NCI-H2171 treated with DMSO at 0.1 percent for 48 hours (cell line): ENCODE data around the gene PCSK7.
"Not testable (repeated sequence)": the region's sequence is repeated elsewhere in the genome, so short reads cannot be mapped to it uniquely, and the experiment has no call there.

ENCODE experiments used
- DNase-seq: peaks from one replicate; lab custom pipeline; 2025; lab: John Stamatoyannopoulos, UW

Gene PCSK7

DNA sequence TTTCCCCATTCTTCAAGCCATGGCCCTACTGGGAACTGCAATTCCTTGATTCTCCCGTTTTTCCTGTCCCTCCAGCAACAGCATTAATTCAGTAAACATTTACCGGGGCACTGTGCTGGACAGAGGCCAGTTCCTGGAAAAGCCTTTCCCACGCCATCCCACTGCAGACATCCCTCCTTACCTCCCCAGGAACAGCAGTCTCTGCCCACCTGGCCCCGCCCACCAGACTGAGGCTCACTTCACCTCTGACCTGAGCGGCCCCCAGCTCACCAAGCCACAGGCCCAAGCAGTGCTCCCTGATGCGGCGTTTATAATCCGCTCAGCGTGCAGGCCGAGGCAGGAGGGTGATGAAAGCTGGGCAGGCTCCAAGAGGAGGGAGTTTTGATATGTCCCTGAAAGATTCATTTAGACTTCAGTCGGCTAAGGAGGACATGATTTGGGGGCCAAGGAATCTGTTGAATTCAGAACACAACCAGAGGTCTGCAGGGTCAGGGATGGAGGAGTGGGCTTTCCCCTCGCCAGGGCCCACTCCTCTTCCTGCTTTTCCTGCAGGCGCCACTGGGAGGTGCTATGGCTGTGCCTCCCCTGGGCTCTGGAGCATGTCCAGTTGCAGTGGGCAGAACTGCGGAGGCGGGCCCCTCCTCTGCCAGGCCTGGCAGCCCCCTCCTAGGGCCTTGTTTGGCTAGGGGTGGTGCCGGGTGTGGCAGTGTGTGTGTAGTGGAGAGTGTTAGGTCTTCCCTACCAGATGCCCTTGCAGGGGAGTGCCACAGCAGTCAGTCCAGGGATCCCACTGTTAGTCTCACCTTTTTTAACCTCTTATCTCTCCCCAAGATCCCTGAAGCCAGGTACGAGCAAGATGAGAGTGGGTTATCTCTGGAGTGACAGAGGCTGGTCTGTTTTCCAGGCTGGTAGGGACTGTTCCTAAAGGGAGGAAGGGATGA lies 34.1 kb downstream of the PCSK7 start:
- no peak for DNase-seq

- DNase-seq: no peak
Observed at GRCh38 chr11:117197006-117197405, 34.9 kb downstream of the PCSK7 start.

- no peak for DNase-seq
Observed at GRCh38 chr11:117195761-117196160, 36.1 kb downstream of the PCSK7 start.

DNA sequence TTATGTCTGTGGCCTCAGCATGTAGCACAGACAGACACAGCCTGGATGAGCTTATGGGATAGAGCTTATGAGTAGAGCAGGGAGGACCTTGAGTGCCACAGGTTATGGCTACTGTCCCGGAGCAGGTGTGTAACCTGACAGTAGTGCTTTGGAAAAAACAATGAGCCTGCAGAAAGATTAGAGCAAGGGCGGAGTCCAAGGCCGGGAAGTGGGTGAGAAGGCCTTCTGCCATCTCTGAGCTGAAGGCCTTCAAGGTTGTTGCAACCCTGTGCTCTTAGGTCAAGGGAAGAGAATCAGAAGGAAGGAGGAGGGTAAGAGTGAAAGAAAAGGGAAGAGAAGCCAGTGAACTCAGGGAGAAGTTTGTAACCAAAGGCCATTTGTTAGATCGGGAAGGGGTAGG lies 36.6 kb downstream of the PCSK7 start:
- no peak for DNase-seq

DNA sequence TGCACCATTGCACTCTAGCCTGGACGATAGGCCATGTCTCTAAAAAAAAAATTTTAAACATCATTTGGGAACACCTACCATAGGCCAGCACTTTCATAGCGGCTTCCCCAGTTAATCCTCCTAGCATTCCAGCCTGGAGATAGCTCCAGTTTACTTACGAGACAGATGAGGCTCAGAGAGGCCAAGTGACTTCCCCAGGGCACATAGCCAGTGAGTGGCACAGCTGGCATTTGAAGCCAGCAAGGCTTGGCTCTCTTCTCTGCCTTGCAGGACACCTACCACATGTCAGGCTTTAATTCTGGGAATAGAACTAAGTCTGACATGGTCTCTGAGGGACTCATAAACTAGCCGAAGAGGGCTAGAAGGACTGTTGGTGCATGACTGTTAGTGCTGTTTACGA lies 37.6 kb downstream of the PCSK7 start:
- DNase-seq: no peak

DNA sequence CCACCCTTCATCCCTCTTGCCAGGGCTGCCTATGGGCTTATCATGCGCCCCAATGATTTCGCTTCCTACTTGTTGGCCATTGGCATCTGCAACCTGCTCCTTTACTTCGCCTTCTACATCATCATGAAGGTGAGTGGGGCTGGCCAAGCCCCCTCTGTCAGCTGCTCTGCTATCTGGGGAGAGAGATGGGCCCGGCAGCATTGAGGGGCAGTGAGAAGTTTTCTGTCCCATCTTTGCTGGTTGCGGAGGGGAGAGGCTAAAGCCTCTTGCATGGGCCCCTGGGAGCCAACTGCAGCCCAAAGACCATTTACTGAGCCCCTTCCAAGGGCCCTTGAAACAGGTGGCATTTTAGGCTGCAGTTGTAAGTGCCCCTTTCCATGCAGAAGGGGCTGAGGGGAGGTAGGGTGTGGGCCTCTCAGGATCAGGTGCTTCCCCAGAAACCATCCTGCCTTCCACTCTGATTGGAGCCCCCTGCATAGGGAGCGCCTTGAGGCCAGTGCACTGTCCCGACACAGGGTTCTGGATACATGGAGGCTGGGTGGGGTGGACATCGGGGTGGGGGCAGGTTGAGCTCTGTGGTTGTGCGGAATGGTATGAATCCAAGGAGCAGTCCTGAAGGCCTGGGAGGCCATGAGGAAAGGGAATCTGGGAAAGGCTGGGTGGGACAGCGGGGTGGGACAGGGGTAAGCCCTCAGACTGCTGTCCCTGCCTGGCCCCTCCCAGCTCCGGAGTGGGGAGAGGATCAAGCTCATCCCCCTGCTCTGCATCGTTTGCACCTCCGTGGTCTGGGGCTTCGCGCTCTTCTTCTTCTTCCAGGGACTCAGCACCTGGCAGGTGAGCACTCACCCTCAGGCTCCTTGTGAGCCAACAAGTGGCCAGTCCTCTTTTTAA lies 38.5 kb downstream of the PCSK7 start:
- DNase-seq: no peak

GRCh38 chr11:117192401-117192875 lies 39.4 kb downstream of the PCSK7 start:
- no peak for DNase-seq

- no peak for DNase-seq
Observed at GRCh38 chr11:117191680-117192400, 40.0 kb downstream of the PCSK7 start.

DNA sequence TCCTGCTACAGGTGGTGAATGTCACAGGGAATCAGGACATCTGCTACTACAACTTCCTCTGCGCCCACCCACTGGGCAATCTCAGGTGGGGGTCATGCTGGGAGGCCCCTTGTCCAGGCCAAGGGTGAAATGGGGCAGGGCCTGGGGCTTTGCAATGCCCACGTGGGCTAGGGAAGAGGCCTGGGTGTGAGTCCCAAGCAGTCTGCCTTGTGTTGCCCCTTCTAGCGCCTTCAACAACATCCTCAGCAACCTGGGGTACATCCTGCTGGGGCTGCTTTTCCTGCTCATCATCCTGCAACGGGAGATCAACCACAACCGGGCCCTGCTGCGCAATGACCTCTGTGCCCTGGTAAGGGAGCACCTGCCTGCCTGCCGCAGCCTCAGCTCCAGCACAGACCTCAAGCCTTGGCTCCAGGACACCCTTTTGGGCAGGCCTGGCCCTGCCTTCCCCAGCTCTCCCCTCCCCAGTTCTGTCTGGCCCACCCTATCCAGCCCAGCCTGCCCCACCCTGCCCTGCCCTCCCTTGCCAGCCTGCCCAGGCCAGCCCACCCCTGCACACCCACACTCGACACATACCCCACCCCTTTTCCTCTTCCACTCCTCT lies 41.8 kb downstream of the PCSK7 start:
- DNase-seq: no peak

DNA sequence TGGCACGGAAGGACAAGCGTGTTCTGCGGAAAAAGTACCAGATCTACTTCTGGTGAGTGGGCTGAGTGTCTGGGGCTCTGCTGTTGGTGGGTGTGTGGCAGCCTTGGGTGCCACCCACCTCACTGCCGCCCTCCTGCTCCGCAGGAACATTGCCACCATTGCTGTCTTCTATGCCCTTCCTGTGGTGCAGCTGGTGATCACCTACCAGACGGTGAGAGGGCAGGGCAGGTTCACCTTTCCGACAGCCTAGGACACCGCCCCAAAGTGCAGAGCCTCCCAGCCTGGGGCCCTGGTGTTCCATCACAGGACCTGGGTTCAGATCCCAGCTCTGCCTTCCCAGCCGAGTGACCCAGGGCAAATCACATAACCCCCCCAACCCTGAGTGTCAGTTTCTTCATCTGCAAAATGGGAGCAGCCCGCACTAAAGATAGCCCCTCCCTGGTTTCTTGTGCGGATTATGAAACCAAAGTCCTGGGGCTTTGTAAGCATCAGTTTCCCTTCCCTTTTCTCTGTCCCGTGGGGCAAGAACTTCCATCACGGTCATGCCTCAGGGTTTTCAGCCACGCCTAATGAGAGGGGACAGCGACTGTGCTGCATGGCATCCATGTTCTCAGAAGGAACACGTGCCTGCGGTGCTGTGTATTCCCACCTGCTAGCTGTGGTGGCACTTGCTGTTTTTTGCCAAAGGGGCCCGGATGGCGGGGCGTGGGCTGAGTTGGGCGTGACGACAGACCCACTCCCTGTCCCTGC lies 42.5 kb downstream of the PCSK7 start:
- no peak for DNase-seq

DNA sequence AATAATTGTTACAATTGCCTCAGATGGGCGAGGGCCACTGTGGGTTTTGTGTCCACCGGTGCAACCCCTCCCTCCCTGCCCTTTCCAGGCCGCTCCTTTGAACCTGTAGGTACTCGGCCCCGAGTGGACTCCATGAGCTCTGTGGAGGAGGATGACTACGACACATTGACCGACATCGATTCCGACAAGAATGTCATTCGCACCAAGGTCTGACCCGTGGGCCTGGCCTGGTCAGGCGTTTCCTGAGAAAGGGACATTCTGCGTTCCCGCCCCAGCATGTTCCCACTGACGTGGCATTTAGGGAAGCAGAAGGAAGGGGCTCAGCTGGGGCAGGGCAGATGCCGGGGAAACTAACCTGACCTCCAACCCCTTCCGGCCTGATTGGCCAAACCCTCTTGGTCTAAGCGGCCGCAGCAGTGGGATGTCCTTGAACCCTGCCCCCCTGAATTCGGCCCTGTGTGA lies 43.2 kb downstream of the PCSK7 start:
- no peak for DNase-seq

GRCh38 chr11:117187799-117188481 lies 43.9 kb downstream of the PCSK7 start:
- no peak for DNase-seq

GRCh38 chr11:117187428-117187798 lies 44.5 kb downstream of the PCSK7 start:
- no peak for DNase-seq

GRCh38 chr11:117187007-117187406 lies 44.9 kb downstream of the PCSK7 start:
- DNase-seq: no peak

DNA sequence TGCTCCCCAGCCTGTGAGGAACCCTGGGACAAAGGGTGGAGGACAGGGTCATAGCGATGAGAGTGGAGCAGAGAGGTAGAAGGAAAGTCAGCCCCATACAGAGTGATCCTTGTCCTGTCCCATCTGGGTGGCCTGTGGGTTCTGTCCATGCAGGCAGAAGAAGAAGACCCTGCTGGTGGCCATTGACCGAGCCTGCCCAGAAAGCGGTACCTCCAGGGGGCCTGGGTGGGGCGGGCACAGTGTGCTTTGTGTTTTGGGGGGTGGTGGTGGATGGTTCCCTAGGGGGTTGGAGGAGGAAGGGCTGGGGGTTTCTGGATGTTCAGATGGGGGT lies 45.5 kb downstream of the PCSK7 start:
- DNase-seq: no peak

DNA sequence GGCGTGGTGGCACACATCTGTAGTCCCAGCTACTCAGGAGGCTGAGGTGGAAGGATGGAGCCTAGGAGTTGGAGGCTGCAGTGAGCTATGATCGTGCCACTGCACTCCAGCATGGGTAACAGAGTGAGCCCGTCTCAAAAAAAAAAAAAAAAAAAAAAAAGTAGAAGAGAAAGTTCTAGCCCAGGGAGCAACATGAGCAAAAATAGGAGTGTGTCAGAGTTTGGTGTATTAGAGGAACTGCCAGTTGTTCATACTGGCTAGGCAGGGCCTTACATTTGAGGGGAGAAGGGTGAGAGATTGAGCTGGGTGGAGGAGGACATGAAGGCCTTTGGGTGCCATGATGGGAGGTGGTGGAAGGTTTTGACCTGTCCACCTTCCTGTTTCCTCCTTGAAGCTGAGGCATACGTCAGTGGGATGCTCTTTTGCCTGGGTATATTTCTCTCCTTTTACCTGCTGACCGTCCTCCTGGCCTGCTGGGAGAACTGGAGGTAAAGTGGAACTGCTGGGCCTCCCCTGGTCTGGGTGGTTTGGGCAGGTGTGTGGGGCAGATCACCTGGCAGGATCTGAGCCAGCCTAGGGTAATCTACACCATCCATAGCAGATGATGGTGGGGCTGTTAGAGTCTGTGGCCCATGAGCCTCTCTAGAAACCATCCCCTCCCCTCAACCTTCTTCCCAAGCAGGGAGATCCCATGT lies 46.0 kb downstream of the PCSK7 start:
- no peak for DNase-seq

DNA sequence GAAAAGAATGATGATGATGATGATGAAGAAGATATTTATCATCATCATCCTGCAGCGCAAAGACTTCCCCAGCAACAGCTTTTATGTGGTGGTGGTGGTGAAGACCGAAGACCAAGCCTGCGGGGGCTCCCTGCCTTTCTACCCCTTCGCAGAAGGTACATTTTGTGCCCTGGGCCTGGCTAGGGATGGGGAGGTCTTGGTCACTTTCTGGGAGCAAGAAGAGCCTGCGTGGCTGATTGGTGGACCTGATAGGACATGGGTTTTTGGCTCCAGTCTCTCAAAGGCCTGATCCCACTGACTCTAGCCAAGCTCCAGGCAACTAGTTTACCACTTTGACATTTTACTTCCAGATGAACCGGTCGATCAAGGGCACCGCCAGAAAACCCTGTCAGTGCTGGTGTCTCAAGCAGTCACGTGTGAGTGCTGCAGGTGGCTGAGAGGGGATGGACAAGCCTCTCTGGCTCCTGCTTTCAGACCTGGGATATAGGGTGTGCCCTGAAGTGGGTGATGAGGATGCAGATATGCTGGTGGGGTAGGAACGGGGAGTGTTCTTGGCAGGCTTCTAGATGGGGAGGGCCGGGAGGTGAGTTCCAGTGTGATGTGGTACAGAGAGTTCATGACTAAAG lies 48.0 kb downstream of the PCSK7 start:
- DNase-seq: no peak

DNA sequence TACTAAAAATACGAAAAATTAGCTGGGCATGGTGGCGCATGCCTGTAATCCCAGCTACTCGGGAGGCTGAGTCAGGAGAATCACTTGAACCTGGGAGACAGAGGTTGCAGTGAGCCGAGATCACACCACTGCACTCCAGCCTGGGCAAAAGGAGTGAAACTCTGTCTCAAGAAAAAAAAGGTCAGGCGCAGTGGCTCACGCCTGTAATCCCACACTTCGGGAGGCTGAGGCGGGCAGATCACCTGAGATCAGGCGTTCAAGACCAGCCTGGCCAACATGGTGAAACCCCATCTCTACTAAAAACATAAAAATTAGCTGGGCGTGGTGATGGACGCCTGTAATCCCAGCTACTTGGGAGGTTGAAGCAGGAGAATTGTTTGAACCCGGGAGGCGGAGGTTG lies 48.7 kb downstream of the PCSK7 start:
- DNase-seq: not testable (repeated sequence)

- DNase-seq: no peak
Observed at GRCh38 chr11:117182551-117182935, 49.3 kb downstream of the PCSK7 start.
